SU-DHL-6 (cell line): ENCODE results near the gene CYP2E1.

ENCODE experiments used
- H2AFZ ChIP-seq: fragments of 200-600 bp; sonication (generic); 2 replicates; pipeline ENCODE4 v1.6.1; 2014; ENCODE audit warnings: low read depth, mild to moderate bottlenecking, moderate library complexity, mixed read lengths, antibody characterized with exemption, low read length; ENCODE audit not compliant: severe bottlenecking
- H3F3A ChIP-seq: fragments of 200-600 bp; shearing (Covaris generic); 2 replicates; pipeline ENCODE4 v1.6.0; 2016; ENCODE audit warnings: antibody characterized with exemption, mild to moderate bottlenecking; ENCODE audit not compliant: insufficient read depth
- H3K27ac ChIP-seq: fragments of 200-600 bp; sonication (generic); 2 replicates; pipeline ENCODE4 v1.5.1; 2016; ENCODE audit warnings: low read depth, mild to moderate bottlenecking, low read length, moderate library complexity, mixed read lengths
- H3K27me3 ChIP-seq: fragments of 200-600 bp; sonication (generic), shearing (Covaris generic); 2 replicates; pipeline ENCODE4 v1.6.0; 2014; ENCODE audit warnings: mild to moderate bottlenecking, low read length
- H3K36me3 ChIP-seq: fragments of 200-600 bp; sonication (generic); 2 replicates; pipeline ENCODE4 v1.6.1; 2014; ENCODE audit warnings: mild to moderate bottlenecking, low read length, mixed read lengths
- H3K4me2 ChIP-seq: fragments of 300-600, 200-600 bp; shearing (Covaris generic), sonication (generic); 2 replicates; pipeline ENCODE4 v1.6.0; 2014; ENCODE audit warnings: low read length, low read depth, mild to moderate bottlenecking; ENCODE audit not compliant: poor library complexity, severe bottlenecking
- H3K4me3 ChIP-seq: fragments of 200-600 bp; sonication (generic); 2 replicates; pipeline ENCODE4 v1.5.1; 2014; ENCODE audit warnings: antibody characterized with exemption, low read length, mild to moderate bottlenecking, mixed read lengths; ENCODE audit not compliant: insufficient read depth, poor library complexity, severe bottlenecking
- H3K79me2 ChIP-seq: fragments of 200-600 bp; sonication (generic); 2 replicates; pipeline ENCODE4 v1.6.1; 2014; ENCODE audit warnings: mild to moderate bottlenecking, low read length, moderate library complexity; ENCODE audit not compliant: insufficient read depth
- H3K9ac ChIP-seq: fragments of 200-600 bp; sonication (generic); 2 replicates; pipeline ENCODE4 v1.7.0; 2014; ENCODE audit warnings: mild to moderate bottlenecking, low read length
- H3K9me2 ChIP-seq: fragments of 200-600 bp; sonication (generic); replicated peaks from 2 replicates; pipeline ENCODE4 v1.6.1; 2014; ENCODE audit warnings: low read length; ENCODE audit not compliant: insufficient read depth
- H3K9me3 ChIP-seq: fragments of 200-600 bp; sonication (generic); 2 replicates; pipeline ENCODE4 v1.6.1; 2014; ENCODE audit warnings: low read length, mixed read lengths; ENCODE audit not compliant: insufficient read depth
- H4K20me1 ChIP-seq: fragments of 200-600 bp; sonication (generic); 2 replicates; pipeline ENCODE4 v1.6.1; 2014; ENCODE audit warnings: low read depth, mild to moderate bottlenecking, antibody characterized with exemption, low read length, moderate library complexity, mixed read lengths
- EZH2phosphoT487 ChIP-seq: fragments of 200-600 bp; sonication (generic), shearing (Covaris generic); conservative IDR thresholded peaks from 2 replicates; pipeline ENCODE4 v1.6.1; 2018; ENCODE audit warnings: mild to moderate bottlenecking, antibody characterized with exemption, low read length, moderate library complexity, mixed read lengths
- TF ChIP-seq, protein P1 (sequence below): fragments of 200-600 bp; sonication (generic); IDR thresholded peaks from one replicate; pipeline ENCODE4 v1.5.1; 2017; ENCODE audit warnings: antibody characterized with exemption, mild to moderate bottlenecking, low read length, moderate library complexity; ENCODE audit not compliant: insufficient read depth, poor library complexity, severe bottlenecking

CYP2E1 gene

DNA sequence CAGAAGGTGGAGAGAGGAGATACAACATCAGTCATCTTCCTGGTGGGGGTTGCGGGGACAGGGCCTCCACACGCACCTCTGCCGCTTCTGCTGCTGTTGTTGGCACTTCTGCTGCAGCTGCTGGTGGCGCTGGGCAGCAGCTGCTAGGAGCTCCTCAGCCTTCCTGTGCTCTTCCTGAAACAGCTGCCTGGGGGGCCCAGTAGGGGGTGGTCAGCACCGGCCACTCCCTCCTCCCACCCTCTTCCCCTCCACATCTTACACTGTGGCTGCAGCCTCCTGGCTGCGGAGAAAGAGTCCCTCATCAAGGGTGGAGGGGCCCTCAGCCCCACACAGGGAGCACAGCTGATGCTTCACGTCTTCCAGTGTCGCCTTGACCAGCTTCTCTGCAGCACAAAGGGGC is 28.4 kb downstream of the CYP2E1 start:
- H3K4me2 ChIP-seq, result no peak overlapping the region
- H3K9me3 ChIP-seq, result no peaks in the 10 kb centered on the region
- H3K36me3 ChIP-seq, result no peaks in the 10 kb centered on the region
- H3K79me2 ChIP-seq, result no peaks in the 10 kb centered on the region
- H3K4me3 ChIP-seq, result no peak overlapping the region
- no peaks in the 10 kb centered on the region for H4K20me1 ChIP-seq
- H3K27me3 ChIP-seq, result no peaks in the 10 kb centered on the region
- no peak for TF ChIP-seq EZH2phosphoT487
- TF ChIP-seq, protein P1, sequence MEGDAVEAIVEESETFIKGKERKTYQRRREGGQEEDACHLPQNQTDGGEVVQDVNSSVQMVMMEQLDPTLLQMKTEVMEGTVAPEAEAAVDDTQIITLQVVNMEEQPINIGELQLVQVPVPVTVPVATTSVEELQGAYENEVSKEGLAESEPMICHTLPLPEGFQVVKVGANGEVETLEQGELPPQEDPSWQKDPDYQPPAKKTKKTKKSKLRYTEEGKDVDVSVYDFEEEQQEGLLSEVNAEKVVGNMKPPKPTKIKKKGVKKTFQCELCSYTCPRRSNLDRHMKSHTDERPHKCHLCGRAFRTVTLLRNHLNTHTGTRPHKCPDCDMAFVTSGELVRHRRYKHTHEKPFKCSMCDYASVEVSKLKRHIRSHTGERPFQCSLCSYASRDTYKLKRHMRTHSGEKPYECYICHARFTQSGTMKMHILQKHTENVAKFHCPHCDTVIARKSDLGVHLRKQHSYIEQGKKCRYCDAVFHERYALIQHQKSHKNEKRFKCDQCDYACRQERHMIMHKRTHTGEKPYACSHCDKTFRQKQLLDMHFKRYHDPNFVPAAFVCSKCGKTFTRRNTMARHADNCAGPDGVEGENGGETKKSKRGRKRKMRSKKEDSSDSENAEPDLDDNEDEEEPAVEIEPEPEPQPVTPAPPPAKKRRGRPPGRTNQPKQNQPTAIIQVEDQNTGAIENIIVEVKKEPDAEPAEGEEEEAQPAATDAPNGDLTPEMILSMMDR, result no peak
- no peaks in the 10 kb centered on the region for H3F3A ChIP-seq
- no peak overlapping the region for H3K27ac ChIP-seq
- no peaks in the 10 kb centered on the region for H3K9me2 ChIP-seq
- H3K9ac ChIP-seq, result no peak overlapping the region
- H2AFZ ChIP-seq, result no peak overlapping the region

DNA sequence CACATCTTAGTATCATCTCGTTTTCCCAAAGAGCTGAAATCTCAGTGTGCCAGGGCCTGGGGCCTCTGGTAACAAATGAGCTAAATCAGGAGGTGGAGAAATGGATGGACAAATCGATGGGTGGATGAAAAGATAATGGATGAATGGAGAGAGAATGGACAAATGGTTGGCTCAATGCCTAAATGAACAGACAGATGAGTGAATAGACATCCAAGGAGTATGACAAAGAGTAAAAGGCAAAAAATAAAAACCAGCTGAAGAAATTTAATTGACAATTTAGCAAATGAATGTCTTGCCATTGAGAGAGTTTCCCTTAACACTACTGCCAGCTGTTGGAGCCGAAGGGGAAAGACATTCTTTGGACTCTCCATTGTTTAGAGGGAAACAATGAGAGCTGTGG is 30.2 kb downstream of the CYP2E1 start:
- Histone ChIP-seq H3K9me3 (no peaks in the 10 kb centered on the region), H3K4me2 (no peak overlapping the region), H3K36me3 (no peaks in the 10 kb centered on the region), H2AFZ (no peak overlapping the region), H3F3A (no peaks in the 10 kb centered on the region), H3K27ac (no peak overlapping the region), H3K9me2 (no peaks in the 10 kb centered on the region), H3K4me3 (no peak overlapping the region), H4K20me1 (no peaks in the 10 kb centered on the region), H3K9ac (no peak overlapping the region), H3K79me2 (no peaks in the 10 kb centered on the region), H3K27me3 (no peaks in the 10 kb centered on the region)
- TF ChIP-seq EZH2phosphoT487, result no peak
- TF ChIP-seq, protein P1, result no peak

DNA sequence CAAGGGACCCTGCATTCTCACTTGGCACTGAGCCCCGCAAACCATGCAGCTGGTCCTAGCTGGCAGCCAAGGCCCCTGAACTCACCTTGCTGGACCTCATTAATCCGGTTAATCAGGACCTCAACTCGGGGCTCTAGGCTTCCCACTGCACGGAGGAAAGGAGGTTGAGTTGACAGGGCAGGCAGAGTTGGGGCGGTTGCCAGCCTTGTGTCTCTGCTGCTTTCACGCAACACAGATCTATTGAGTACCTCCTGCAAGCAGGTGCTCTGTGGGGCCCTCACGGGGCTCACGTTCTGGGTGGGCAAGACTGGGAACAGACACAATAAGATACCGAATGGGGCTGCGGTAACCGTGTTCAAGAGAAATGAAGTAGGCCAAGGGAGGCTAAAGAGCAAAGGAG is 32.1 kb downstream of the CYP2E1 start:
- H3K4me2 ChIP-seq, result no peak overlapping the region
- no peaks in the 10 kb centered on the region for H3K27me3 ChIP-seq
- no peak overlapping the region for H3K27ac ChIP-seq
- H3K9me3 ChIP-seq, result no peaks in the 10 kb centered on the region
- H3K4me3 ChIP-seq, result no peak overlapping the region
- H3K36me3 ChIP-seq, result no peaks in the 10 kb centered on the region
- H3F3A ChIP-seq, result no peaks in the 10 kb centered on the region
- H3K9ac ChIP-seq, result no peak overlapping the region
- H2AFZ ChIP-seq, result no peak overlapping the region
- TF ChIP-seq, protein P1, result no peak
- TF ChIP-seq EZH2phosphoT487, result no peak
- no peaks in the 10 kb centered on the region for H4K20me1 ChIP-seq
- no peaks in the 10 kb centered on the region for H3K79me2 ChIP-seq
- H3K9me2 ChIP-seq, result no peaks in the 10 kb centered on the region
